Measurements from ENCODE around the gene LAMA3. TPM values are rescaled to one million over a fixed set of nuclear protein-coding genes. Genes with fewer than 3 reads are reported as not detected.

The LAMA3 gene
- total RNA-seq, 1 donor = 5.2 TPM

- TF ChIP-seq, protein P1, sequence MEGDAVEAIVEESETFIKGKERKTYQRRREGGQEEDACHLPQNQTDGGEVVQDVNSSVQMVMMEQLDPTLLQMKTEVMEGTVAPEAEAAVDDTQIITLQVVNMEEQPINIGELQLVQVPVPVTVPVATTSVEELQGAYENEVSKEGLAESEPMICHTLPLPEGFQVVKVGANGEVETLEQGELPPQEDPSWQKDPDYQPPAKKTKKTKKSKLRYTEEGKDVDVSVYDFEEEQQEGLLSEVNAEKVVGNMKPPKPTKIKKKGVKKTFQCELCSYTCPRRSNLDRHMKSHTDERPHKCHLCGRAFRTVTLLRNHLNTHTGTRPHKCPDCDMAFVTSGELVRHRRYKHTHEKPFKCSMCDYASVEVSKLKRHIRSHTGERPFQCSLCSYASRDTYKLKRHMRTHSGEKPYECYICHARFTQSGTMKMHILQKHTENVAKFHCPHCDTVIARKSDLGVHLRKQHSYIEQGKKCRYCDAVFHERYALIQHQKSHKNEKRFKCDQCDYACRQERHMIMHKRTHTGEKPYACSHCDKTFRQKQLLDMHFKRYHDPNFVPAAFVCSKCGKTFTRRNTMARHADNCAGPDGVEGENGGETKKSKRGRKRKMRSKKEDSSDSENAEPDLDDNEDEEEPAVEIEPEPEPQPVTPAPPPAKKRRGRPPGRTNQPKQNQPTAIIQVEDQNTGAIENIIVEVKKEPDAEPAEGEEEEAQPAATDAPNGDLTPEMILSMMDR (IDR thresholded peaks at IDR 0.05; ENCODE audit: insufficient read depth, low read depth, low read length) = no peak
- H3K4me3 ChIP-seq (ENCODE audit: low read depth, low read length) = no peak overlapping the region
- DNase-seq (ENCODE audit: low read depth) = peak; percentile 83
These were observed 32.6 kb downstream of the LAMA3 start for GRCh38 chr18:23721696-23722480.

DNA sequence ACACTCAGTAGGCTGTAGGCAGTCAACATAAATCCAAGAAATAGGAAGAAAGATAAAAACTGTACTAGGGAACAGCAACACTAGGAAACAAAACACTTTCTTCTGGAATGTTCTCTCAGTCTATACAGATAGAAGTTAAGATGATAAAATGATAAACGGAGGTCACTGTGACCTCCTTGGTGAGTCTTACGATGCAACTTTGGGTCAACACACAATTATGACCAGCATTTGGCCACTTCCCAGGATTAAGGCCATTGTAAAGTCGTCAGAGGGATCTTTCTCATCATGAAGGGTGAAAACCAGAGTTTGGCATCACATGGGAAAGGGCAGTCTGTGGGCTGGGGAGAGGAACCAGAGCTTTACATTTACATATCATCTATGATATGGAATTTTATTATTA, 33.4 kb downstream of the LAMA3 start:
- no peak overlapping the region for H3K4me3 ChIP-seq (ENCODE audit: low read depth, low read length)
- peak; percentile 78 for DNase-seq (ENCODE audit: low read depth)
- TF ChIP-seq, protein P1 (IDR thresholded peaks at IDR 0.05; ENCODE audit: insufficient read depth, low read depth, low read length) = no peak

DNA sequence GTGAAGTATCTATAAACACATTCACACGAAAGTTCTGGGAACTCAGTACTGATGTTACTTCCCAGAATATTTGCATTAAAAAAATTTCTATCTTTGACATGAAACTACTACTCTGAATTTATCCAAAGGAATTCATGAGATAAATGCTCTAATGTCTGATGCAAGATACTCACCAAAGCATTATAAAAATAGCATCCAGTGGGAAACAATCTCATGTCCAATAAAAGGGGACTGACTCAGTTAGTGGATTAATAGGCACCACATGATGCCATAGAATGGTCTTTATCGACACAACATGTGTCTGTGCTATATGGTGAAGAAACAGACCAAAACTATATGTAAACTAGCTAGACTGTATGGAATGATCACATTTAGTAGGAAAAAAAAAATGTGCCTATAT, 33.9 kb downstream of the LAMA3 start:
- DNase-seq (ENCODE audit: low read depth) = peak; percentile 84
- TF ChIP-seq, protein P1 (IDR thresholded peaks at IDR 0.05; ENCODE audit: insufficient read depth, low read depth, low read length) = no peak
- no peak overlapping the region for H3K4me3 ChIP-seq (ENCODE audit: low read depth, low read length)

DNA sequence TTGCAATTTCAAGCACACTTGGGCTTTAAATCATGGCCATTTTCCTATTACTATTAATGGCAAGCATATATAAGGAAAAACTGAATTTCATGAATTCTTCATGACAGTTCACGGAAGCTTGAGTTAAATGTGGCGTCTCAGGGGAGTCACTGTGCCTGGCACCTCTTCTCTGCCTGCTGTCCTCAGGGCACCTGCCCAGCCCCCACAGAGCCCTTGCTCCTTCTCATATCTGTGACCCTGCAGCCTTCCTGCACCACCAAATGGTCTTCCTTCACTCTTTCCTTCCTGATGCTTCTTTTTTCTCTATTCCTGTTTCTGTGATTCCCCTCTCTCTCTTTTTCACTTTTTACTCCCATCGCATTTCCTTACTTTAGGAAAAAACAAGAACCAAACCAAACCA, 35.4 kb downstream of the LAMA3 start:
- TF ChIP-seq, protein P1 (IDR thresholded peaks at IDR 0.05; ENCODE audit: insufficient read depth, low read depth, low read length) = no peak
- no peak for DNase-seq (ENCODE audit: low read depth)
- H3K4me3 ChIP-seq (ENCODE audit: low read depth, low read length) = no peak overlapping the region

DNA sequence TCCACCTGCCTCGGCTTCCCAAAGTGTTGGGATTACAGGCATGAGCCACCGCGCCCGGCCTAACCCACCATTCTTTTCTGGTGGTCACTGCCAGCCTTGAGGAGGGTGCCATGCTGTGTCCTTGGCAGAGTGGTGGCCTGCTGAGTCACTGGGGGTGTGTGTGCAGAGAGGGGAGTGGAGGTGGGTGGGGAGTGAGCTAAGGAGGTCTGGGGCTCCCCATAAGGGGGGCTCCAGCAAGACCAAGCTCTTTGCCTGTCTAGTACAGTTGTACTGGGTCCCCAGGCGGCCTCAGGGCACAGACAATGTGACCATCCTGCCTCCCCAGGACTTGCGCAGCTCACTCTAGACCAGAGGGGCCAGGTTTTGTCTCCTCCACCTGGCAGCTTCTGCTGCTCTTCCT, 36.1 kb downstream of the LAMA3 start:
- H3K4me3 ChIP-seq (ENCODE audit: low read depth, low read length) = no peak overlapping the region
- TF ChIP-seq, protein P1 (IDR thresholded peaks at IDR 0.05; ENCODE audit: insufficient read depth, low read depth, low read length) = no peak
- DNase-seq (ENCODE audit: low read depth) = no peak

GRCh38 chr18:23725827-23726661, 36.8 kb downstream of the LAMA3 start:
- no peak overlapping the region for H3K4me3 ChIP-seq (ENCODE audit: low read depth, low read length)
- peak; percentile 84 for DNase-seq (ENCODE audit: low read depth)
- TF ChIP-seq, protein P1 (IDR thresholded peaks at IDR 0.05; ENCODE audit: insufficient read depth, low read depth, low read length) = no peak
